HG02623 (cell line): ENCODE results near the gene AP1G2.

Experiments used
- ATAC-seq: cut with Tn5 transposase; IDR thresholded peaks from one replicate; pipeline ENCODE4 v1.9.1; 2021; ENCODE audit warnings: moderate library complexity; ENCODE audit not compliant: unreplicated experiment

AP1G2 gene

GRCh38 chr14:23521785-23522640 is 45.6 kb downstream of the AP1G2 start:
- no peak for ATAC-seq

GRCh38 chr14:23520899-23521533 is 46.6 kb downstream of the AP1G2 start:
- no peak for ATAC-seq

GRCh38 chr14:23518709-23519108 is 48.9 kb downstream of the AP1G2 start:
- ATAC-seq, result no peak

GRCh38 chr14:23517650-23518326 is 49.8 kb downstream of the AP1G2 start:
- no peak for ATAC-seq

- no peak for ATAC-seq
Measured at GRCh38 chr14:23514644-23514957, 53.0 kb downstream of the AP1G2 start.

GRCh38 chr14:23513818-23514643 is 53.6 kb downstream of the AP1G2 start:
- ATAC-seq, result no peak

- ATAC-seq, result no peak
Measured at GRCh38 chr14:23513005-23513817, 54.4 kb downstream of the AP1G2 start.

GRCh38 chr14:23512156-23512555 is 55.4 kb downstream of the AP1G2 start:
- ATAC-seq, result no peak
